HG02970 (cell line): Measurements from ENCODE around the gene TOX2.

Experiments
- ATAC-seq: cut with Tn5 transposase; IDR thresholded peaks from one replicate; pipeline ENCODE4 v1.9.1; 2021; ENCODE audit warnings: mild to moderate bottlenecking, moderate library complexity, moderate number of reproducible peaks; ENCODE audit not compliant: unreplicated experiment, low FRiP score

TOX2 gene

GRCh38 chr20:43915211-43916072 lies 790 bp downstream of the TOX2 start:
- peak; percentile 8 for ATAC-seq

DNA sequence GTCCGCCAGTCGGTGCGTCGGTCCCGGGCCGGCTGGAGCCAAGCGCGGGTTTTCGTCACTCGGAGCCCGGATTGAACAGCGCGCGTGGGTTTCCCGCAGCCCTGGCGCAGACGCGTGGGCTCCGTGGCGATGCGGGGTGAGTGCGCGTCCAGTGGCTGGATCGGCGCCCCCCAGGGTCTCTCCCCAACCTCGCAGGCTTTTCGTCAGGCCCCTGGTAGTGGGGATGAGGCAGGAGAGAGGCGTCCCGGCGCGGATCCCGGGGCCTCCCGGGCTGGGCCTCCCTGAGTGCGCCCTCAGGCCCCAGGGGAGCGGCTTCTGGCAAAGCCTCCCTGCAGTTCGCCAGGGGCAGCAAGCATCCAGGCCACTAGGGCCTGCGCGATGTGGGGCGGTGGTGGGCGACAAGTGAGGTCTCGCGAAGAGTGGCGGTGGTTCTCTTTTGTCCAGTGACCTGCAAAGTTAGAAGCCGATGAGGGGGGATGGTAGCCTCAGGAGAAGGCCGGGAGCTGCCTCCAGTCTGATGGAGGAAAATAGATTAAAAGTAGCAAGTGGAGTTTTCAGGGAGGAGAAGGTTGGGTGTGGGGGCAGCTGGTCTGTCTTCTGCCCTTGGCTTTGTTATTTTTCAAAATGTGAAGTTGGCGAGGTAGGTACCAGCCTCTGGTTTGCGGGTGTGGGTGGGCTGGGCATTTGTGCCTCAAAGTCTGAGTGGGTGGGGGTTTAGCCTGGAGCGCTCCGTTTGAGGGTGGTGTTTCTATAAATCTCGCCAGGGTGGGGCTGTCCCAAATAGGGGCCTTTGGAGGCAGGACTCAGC lies 1.6 kb downstream of the TOX2 start:
- ATAC-seq: no peak

DNA sequence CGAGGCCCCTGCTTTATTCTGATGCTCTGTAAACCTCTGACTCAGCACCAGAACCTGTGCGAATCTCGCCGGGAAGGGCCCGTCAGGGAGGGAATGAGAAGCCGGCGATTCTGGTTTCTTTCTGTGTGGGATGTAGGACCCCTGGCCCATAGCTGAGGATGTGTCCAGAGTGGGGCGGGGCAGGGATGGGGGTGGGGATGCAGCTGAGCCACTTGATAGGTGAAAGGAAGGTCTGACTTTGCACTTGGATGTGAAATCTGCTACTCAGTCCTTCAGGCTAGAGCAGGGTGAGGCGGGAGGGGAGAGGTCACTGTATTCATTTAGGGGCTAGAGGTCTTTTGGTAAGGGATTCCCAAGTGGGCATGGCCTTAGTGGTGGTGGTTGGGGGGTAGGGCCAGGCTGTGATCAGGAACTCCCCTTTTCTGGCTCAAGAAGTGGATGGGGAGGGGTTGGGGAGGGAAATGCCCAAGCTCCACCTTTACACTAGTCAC lies 2.3 kb downstream of the TOX2 start:
- no peak for ATAC-seq

DNA sequence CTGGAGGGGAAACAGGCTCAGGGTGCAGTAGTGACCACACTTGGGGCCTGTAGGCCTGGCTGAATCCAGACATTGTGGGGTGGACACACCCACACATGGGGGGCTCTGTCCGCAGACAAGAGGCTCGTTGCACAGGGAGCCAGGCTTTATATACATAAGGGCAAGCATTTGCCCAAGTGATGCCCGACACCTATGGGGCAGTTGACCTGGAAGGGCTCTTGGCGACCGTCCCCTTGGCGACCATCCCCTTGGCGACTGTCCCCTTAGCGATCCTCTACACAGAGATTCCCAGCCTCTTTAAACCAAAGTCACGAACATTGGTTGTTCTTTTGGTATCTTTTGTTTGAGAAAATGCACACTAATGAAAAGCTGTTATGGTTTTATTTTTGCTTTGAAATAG lies 2.7 kb downstream of the TOX2 start:
- ATAC-seq: no peak

- ATAC-seq: no peak
Observed at GRCh38 chr20:43919686-43920403, 5.2 kb downstream of the TOX2 start.

- ATAC-seq: no peak
Observed at GRCh38 chr20:43920797-43921196, 6.1 kb downstream of the TOX2 start.

DNA sequence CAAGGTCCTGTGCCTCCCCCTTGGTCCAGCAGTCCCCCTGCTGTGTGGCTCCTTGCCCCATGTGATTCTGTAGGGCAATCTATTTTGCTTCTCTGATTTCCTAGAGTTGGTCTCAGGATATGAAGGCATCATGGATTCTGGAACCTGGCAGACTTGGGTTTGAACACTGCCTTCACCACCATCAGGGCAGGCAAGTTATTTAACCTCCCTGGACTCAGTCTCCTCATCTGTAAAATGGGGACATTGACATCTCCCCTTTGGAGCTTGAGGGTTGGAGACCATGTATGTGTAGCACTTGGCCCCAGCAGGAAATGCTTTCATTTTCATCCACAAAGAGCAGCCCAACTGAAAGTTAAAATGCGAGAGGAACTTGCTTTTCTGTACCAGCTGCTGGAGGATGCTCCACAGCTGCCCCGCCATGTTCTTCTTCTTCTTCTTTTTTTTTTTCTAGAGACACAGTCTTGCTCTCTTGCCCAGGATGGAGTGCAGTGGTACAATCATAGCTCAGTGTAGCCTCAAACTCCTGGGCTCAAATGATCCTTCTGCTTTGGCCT lies 6.7 kb downstream of the TOX2 start:
- ATAC-seq: no peak

DNA sequence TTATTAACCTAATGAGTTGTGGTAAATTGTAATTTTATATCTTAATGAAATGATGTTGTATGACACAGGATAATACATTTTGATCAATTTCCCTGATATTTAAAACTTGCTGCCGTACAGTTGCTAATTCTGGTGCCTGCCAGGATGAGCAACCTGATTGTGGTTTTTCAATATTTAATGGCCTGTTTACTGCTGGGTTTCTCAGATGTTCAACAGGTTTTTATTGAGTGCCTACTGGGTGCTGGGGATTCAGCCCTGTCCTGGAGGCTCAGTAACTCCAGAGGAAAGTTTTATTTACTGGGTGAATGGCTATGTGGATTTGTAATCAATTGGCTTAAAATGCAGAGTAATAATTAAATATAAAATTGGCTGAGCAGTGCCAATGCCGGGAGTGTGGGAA lies 8.0 kb downstream of the TOX2 start:
- ATAC-seq: no peak

- no peak for ATAC-seq
Observed at GRCh38 chr20:43923322-43923721, 8.7 kb downstream of the TOX2 start.

- ATAC-seq: no peak
Observed at GRCh38 chr20:43923917-43924316, 9.3 kb downstream of the TOX2 start.

GRCh38 chr20:43925215-43925614 lies 10.6 kb downstream of the TOX2 start:
- no peak for ATAC-seq

- ATAC-seq: no peak
Observed at GRCh38 chr20:43925801-43926200, 11.1 kb downstream of the TOX2 start.

- no peak for ATAC-seq
Observed at GRCh38 chr20:43926287-43927050, 11.8 kb downstream of the TOX2 start.

DNA sequence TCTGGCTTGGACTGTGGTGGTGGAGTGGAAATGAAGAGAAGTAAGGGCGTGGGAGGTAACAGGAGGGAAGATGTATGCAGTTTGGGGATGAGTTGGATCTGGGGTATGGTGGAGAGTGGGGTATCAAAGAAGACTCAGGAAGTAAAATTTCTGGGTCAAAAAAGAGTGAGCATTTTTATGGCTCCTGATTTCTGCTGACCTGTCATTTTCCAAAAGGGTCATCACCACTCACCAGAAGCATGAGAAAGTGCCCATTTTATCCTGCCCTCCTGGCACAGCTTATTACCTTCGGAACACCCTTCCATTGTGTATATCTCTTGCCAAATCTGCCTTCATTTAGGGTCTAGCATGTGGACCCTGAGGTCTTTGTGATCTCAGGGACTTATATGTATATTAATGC lies 17.3 kb downstream of the TOX2 start:
- no peak for ATAC-seq

DNA sequence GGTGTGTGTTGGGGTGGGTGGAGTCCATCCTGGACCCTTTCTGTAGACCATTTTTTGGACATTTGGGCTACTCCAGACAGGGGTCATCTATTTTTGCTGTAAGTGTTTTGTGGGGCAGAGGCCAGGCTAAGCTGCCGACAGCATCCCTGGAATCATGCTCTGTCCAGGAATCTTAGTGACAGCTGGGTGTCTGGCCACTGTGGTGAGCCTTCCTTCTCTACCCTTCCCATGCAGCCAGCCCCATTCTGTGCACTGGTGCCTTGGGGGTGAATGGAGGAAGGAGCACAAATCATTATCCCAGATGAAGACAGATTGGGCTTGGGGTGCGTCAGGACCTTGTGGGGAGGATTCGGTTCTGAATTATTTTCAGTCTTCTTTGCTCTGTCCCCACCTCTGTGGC lies 20.2 kb downstream of the TOX2 start:
- ATAC-seq: no peak

DNA sequence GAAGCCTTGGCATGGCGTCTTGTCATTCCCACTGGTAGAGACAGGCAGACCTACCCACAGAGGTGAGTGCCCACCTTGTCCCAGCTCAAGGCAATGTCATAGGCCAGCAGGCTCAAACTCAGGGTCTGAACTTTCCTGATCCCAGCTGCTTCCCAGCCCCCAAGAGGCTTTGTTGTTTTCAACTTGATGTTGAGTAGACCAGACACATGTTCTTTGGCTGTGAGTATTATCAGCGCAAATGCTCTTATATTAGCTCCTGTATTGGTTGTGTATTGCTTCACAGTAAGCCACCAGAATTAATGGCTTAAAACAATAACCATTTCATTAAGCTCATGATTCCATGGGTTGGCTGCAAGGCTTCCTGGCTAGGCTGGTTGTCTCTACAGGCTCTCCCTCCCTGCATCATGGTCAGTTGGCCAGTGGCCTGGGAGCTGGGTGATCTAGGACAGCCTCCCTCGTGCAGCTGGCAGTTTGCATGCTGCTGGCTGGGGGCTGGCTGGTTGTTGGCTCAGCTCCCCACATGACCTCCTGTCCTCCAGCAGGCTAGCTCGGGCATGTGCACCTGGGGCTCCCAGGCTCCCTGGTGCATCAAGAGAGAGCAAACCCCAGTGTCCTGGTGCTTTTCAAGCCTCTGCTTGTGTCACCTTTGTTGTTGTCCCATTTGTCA lies 21.6 kb downstream of the TOX2 start:
- no peak for ATAC-seq

GRCh38 chr20:43936805-43937204 lies 22.2 kb downstream of the TOX2 start:
- no peak for ATAC-seq

- ATAC-seq: no peak
Observed at GRCh38 chr20:43937591-43937990, 22.9 kb downstream of the TOX2 start.

DNA sequence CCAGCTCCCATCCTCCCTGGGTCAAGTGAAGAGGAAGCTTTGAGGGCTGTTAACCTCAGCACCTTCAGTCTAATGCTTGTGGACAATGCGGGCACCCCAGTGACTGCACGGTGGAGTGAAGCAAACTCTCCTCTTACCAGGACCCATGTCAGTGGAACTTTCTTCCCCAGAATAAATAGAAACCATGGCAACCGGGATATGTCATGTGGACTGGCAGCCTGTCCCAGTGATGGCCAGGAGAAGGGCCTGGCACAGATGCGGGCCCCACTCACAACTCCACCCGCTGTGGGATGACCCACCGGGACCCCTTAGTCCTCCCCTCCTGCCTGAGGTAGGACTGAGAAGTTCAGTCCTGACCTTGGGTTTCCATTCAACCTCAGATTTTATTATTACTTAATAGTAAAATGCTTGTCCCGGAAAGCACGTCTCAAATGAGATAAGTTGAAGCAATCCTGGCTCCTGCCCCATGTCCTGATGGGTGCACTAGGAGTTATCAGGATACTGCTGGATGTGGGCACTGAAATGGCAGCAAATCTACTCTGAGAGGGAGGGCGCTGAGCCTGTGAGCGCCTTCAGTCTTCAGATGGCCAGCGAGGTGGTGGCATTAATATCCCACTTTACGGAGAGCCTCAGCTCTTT lies 23.5 kb downstream of the TOX2 start:
- ATAC-seq: no peak
